ENCODE measurements around the gene DPY19L3. TPM values are rescaled to one million over a fixed set of nuclear protein-coding genes. Genes with fewer than 3 reads are reported as not detected.

The DPY19L3 gene
- total and polyA plus RNA-seq, 8 donors: 5.9 to 31.0 (median 14.6) TPM

GRCh38 chr19:32469795-32470194 is 64.2 kb downstream of the DPY19L3 start:
- FAIRE-seq: no peak
- Histone ChIP-seq H3K27me3 (no peaks in the 10 kb centered on the region), H3K4me1 (no peaks in the 10 kb centered on the region), H3K27ac (no peak overlapping the region), H3K36me3 (no peaks in the 10 kb centered on the region), H3K9me3 (no peaks in the 10 kb centered on the region), H3K4me3 (no peak overlapping the region)
- no peak for ATAC-seq
- no peak for TF ChIP-seq CTCF (IDR thresholded peaks at IDR 0.05)
- 93 to 96% methylated on average over 5 of the region's 5 CpGs for WGBS, 2 donors
- no peak for DNase-seq
- intact Hi-C loops (cut with DNase I): no loop called here

- TF ChIP-seq CTCF (IDR thresholded peaks at IDR 0.05): no peak
- H3K9me3 ChIP-seq: no peaks in the 10 kb centered on the region
- no peak for ATAC-seq
- no peaks in the 10 kb centered on the region for H3K27me3 ChIP-seq
- no peaks in the 10 kb centered on the region for H3K36me3 ChIP-seq
- intact Hi-C loops (cut with DNase I): no loop called here
- no peak overlapping the region for H3K27ac ChIP-seq
- no peaks in the 10 kb centered on the region for H3K4me1 ChIP-seq
- 86 to 89% methylated on average over 7 of the region's 7 CpGs for WGBS, 2 donors
- no peak for DNase-seq
- no peak overlapping the region for H3K4me3 ChIP-seq
- FAIRE-seq: no peak
These were observed 65.5 kb downstream of the DPY19L3 start for GRCh38 chr19:32471095-32471494.

- no peak for FAIRE-seq
- Histone ChIP-seq H3K36me3 (no peaks in the 10 kb centered on the region), H3K4me3 (no peak overlapping the region), H3K27ac (no peak overlapping the region), H3K9me3 (no peaks in the 10 kb centered on the region), H3K4me1 (no peaks in the 10 kb centered on the region), H3K27me3 (no peaks in the 10 kb centered on the region)
- ATAC-seq: no peak
- intact Hi-C loops (cut with DNase I): no loop called here
- no peak for TF ChIP-seq CTCF (IDR thresholded peaks at IDR 0.05)
- WGBS, 2 donors: 84 to 88% methylated on average over 7 of the region's 7 CpGs
- DNase-seq: no peak
These were observed 66.2 kb downstream of the DPY19L3 start for GRCh38 chr19:32471811-32472210.

GRCh38 chr19:32475141-32476031 is 69.8 kb downstream of the DPY19L3 start:
- H3K4me1 ChIP-seq: no peaks in the 10 kb centered on the region
- no peaks in the 10 kb centered on the region for H3K9me3 ChIP-seq
- H3K27me3 ChIP-seq: no peaks in the 10 kb centered on the region
- ATAC-seq (no peak), DNase-seq (no peak), FAIRE-seq (no peak)
- no peak overlapping the region for H3K4me3 ChIP-seq
- no peak overlapping the region for H3K27ac ChIP-seq
- intact Hi-C loops (cut with DNase I): no loop called here
- no peak for TF ChIP-seq CTCF (IDR thresholded peaks at IDR 0.05)
- H3K36me3 ChIP-seq: peaks cover 0 to 4% (median 3%) of the 10 kb centered on the region in 3 donors
- WGBS, 2 donors: 92 to 93% methylated on average over 11 of the region's 11 CpGs

GRCh38 chr19:32476032-32476350 is 70.4 kb downstream of the DPY19L3 start:
- Histone ChIP-seq H3K27me3 (no peaks in the 10 kb centered on the region), H3K9me3 (no peaks in the 10 kb centered on the region), H3K36me3 (peaks cover 0 to 4% (median 3%) of the 10 kb centered on the region in 3 donors), H3K4me3 (no peak overlapping the region), H3K4me1 (no peaks in the 10 kb centered on the region), H3K27ac (no peak overlapping the region)
- no peak for ATAC-seq
- DNase-seq: no peak
- intact Hi-C loops (cut with DNase I): no loop called here
- WGBS, 2 donors: 94 to 99% methylated on average over 4 of the region's 4 CpGs
- no peak for TF ChIP-seq CTCF (IDR thresholded peaks at IDR 0.05)
- no peak for FAIRE-seq
